ENCODE data around the gene CYP11A1.

CYP11A1 gene

GRCh38 chr15:74367296-74367854 is at the start of gene CYP11A1:
Gene CYP11A1, minus strand, starts transcription at chr15:74367646. Its CDS starts 61 bp downstream, at chr15:74367585.
- in situ Hi-C loops (cut with MboI; ENCODE audit: low sequenced_read_pairs), result no loop called here

GRCh38 chr15:74417225-74417624 is 49.8 kb upstream of the CYP11A1 start:
- in situ Hi-C loops (cut with MboI; ENCODE audit: low sequenced_read_pairs), result no loop called here

GRCh38 chr15:74415966-74416916 is 48.8 kb upstream of the CYP11A1 start:
- in situ Hi-C loops (cut with MboI; ENCODE audit: low sequenced_read_pairs), result no loop called here

- in situ Hi-C loops (cut with MboI; ENCODE audit: low sequenced_read_pairs), result no loop called here
Observed at GRCh38 chr15:74414603-74415338, 47.3 kb upstream of the CYP11A1 start.

GRCh38 chr15:74414081-74414580 is 46.7 kb upstream of the CYP11A1 start:
- in situ Hi-C loops (cut with MboI; ENCODE audit: low sequenced_read_pairs), result no loop called here

- in situ Hi-C loops (cut with MboI; ENCODE audit: low sequenced_read_pairs), result no loop called here
Observed at GRCh38 chr15:74413350-74414080, 46.1 kb upstream of the CYP11A1 start.

GRCh38 chr15:74412159-74412558 is 44.7 kb upstream of the CYP11A1 start:
- in situ Hi-C loops (cut with MboI; ENCODE audit: low sequenced_read_pairs), result no loop called here

GRCh38 chr15:74411686-74412085 is 44.2 kb upstream of the CYP11A1 start:
- in situ Hi-C loops (cut with MboI; ENCODE audit: low sequenced_read_pairs), result no loop called here

- in situ Hi-C loops (cut with MboI; ENCODE audit: low sequenced_read_pairs), result no loop called here
Observed at GRCh38 chr15:74410502-74410901, 43.1 kb upstream of the CYP11A1 start.

GRCh38 chr15:74409225-74409624 is 41.8 kb upstream of the CYP11A1 start:
- in situ Hi-C loops (cut with MboI; ENCODE audit: low sequenced_read_pairs), result no loop called here

- in situ Hi-C loops (cut with MboI; ENCODE audit: low sequenced_read_pairs), result no loop called here
Observed at GRCh38 chr15:74408815-74409214, 41.4 kb upstream of the CYP11A1 start.

GRCh38 chr15:74408385-74408784 is 40.9 kb upstream of the CYP11A1 start:
- in situ Hi-C loops (cut with MboI; ENCODE audit: low sequenced_read_pairs), result no loop called here

GRCh38 chr15:74406992-74407705 is 39.7 kb upstream of the CYP11A1 start:
- in situ Hi-C loops (cut with MboI; ENCODE audit: low sequenced_read_pairs), result no loop called here

GRCh38 chr15:74406517-74406916 is 39.1 kb upstream of the CYP11A1 start:
- in situ Hi-C loops (cut with MboI; ENCODE audit: low sequenced_read_pairs), result no loop called here

- in situ Hi-C loops (cut with MboI; ENCODE audit: low sequenced_read_pairs), result no loop called here
Observed at GRCh38 chr15:74405823-74406222, 38.4 kb upstream of the CYP11A1 start.

- in situ Hi-C loops (cut with MboI; ENCODE audit: low sequenced_read_pairs), result no loop called here
Observed at GRCh38 chr15:74403991-74404563, 36.6 kb upstream of the CYP11A1 start.

GRCh38 chr15:74403588-74403919 is 36.1 kb upstream of the CYP11A1 start:
- in situ Hi-C loops (cut with MboI; ENCODE audit: low sequenced_read_pairs), result no loop called here

- in situ Hi-C loops (cut with MboI; ENCODE audit: low sequenced_read_pairs), result no loop called here
Observed at GRCh38 chr15:74402873-74403587, 35.6 kb upstream of the CYP11A1 start.

- in situ Hi-C loops (cut with MboI; ENCODE audit: low sequenced_read_pairs), result no loop called here
Observed at GRCh38 chr15:74402337-74402841, 34.9 kb upstream of the CYP11A1 start.

Data from hTERT RPE-1 (cell line).